Erythroblast (primary cell): ENCODE results near the gene PEF1.

ENCODE experiments used
- GATA1 ChIP-seq: IDR thresholded peaks from 2 replicates; pipeline ENCODE4 v1.6.1; 2011; ENCODE audit warnings: low read depth, mild to moderate bottlenecking, control low read depth, low read length, moderate library complexity
- POLR2A ChIP-seq: IDR thresholded peaks from 2 replicates; pipeline ENCODE4 v1.6.1; 2011; ENCODE audit warnings: mild to moderate bottlenecking, low read length

DNA sequence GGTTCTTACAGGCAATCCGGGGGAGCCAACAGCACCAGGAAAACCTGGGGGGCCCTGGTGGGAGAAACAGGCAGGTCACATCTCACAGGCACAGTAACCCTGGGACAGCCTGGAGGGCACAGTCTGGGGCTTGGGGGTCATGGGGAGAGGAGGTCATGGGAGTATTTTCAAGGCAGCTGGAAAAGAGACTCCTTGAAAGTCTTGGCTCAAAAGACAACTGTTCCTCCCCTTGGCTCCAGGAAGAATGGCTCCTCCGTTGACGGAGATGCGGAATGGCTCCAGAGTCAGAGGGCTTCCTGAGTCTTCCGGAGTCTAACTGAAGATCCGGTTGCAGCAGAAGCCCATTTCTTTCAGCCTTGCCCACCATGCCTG lies 25.9 kb upstream of the PEF1 start:
- no peak for TF ChIP-seq POLR2A
- no peak for TF ChIP-seq GATA1
